ENCODE data around the gene FRS3. TPM values are rescaled to one million over a fixed set of nuclear protein-coding genes. Genes with fewer than 3 reads are reported as not detected.
"Not testable (repeated sequence)": the region's sequence is repeated elsewhere in the genome, so short reads cannot be mapped to it uniquely, and the experiment has no call there.

FRS3 gene
- total RNA-seq, 4 donors from 2014 or later: 1.2 to 5.5 (median 2.4) TPM

GRCh38 chr6:41818271-41819054 is 38.8 kb upstream of the FRS3 start:
- no peak for ATAC-seq (ENCODE audit: low FRiP score)
- no peak for DNase-seq (ENCODE audit: low spot score)
- no peak for TF ChIP-seq CTCF (IDR thresholded peaks at IDR 0.05)

GRCh38 chr6:41815587-41815986 is 35.9 kb upstream of the FRS3 start:
- TF ChIP-seq CTCF (IDR thresholded peaks at IDR 0.05): no peak
- ATAC-seq (ENCODE audit: low FRiP score) (no peak), DNase-seq (ENCODE audit: low spot score) (no peak)

DNA sequence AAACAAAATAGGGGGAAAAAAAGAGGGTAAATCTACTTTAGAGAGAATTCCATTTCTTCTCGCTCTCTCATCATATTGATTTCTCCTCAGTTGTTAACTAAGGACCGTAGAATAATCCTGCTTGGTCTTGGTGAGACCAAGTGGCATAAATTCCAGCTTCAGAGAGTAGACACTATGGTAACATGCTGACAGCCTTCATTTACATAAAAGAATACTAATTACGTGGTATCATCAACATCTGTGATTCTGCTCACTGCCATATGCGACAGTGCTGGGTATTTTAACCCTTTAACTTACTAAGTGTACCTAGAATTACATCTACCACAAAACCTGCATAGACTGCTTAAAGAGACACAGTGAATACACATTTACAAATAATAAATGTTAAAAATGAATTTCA is 34.9 kb upstream of the FRS3 start:
- ATAC-seq (ENCODE audit: low FRiP score): no peak
- TF ChIP-seq CTCF (IDR thresholded peaks at IDR 0.05): no peak
- no peak for DNase-seq (ENCODE audit: low spot score)

- TF ChIP-seq CTCF (IDR thresholded peaks at IDR 0.05): no peak
- ATAC-seq (ENCODE audit: low FRiP score) (no peak), DNase-seq (ENCODE audit: low spot score) (no peak)
Measured at GRCh38 chr6:41813956-41814355, 34.3 kb upstream of the FRS3 start.

- no peak for TF ChIP-seq CTCF (IDR thresholded peaks at IDR 0.05)
- DNase-seq (ENCODE audit: low spot score): no peak
- no peak for ATAC-seq (ENCODE audit: low FRiP score)
Measured at GRCh38 chr6:41813469-41813868, 33.8 kb upstream of the FRS3 start.

DNA sequence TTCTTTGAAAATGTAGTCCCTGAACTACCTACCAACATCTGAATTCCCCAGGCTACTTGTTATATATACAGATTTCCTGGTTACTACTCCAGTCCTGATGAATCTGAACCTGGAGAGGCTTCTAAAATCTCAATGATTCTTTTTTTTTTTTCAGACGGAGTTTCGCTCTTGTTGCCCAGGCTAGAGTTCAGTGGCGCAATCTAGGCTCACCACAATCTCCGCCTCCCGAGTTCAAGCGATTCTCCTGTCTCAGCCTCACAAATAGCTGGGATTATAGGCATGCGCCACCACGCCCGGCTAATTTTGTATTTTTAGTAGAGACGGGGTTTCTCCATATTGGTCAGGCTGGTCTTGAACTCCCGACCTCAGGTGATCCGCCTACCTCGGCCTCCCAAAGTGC is 32.2 kb upstream of the FRS3 start:
- ATAC-seq (ENCODE audit: low FRiP score): not testable (repeated sequence)

GRCh38 chr6:41811095-41811494 is 31.4 kb upstream of the FRS3 start:
- ATAC-seq (ENCODE audit: low FRiP score): no peak
- DNase-seq (ENCODE audit: low spot score): no peak
- TF ChIP-seq CTCF (IDR thresholded peaks at IDR 0.05): no peak

More for the DNA sequence above, 32.2 kb upstream of the FRS3 start:
- DNase-seq (ENCODE audit: low spot score): not testable (repeated sequence)
